Duodenal mucosa (tissue), 2 donors: ENCODE data around the gene MUSTN1.

Source experiments
- H3K27ac ChIP-seq: one replicate; pipeline ENCODE4 v1.7.0; 2013; ENCODE audit warnings: low read depth, low read length
- H3K27me3 ChIP-seq, 2 donors: one replicate each; pipeline ENCODE4 v1.7.0; 2013; ENCODE audit warnings: low read length in 2 of 2, control low read depth in 1 of 2; ENCODE audit not compliant: insufficient read depth in 2 of 2, control insufficient read depth in 1 of 2
- H3K36me3 ChIP-seq, 2 donors: one replicate each; pipeline ENCODE4 v1.7.0; 2013; ENCODE audit warnings: low read length in 2 of 2, control low read depth in 1 of 2; ENCODE audit not compliant: insufficient read depth in 2 of 2, control insufficient read depth in 1 of 2
- H3K4me1 ChIP-seq, 2 donors: one replicate each; pipeline ENCODE4 v1.7.0; 2013; ENCODE audit warnings: low read length in 2 of 2, control low read depth in 1 of 2; ENCODE audit not compliant: insufficient read depth in 2 of 2, control insufficient read depth in 1 of 2
- H3K4me3 ChIP-seq, 2 donors: one replicate each; pipeline ENCODE4 v1.7.0; 2013; ENCODE audit warnings: low read length in 2 of 2, low read depth in 1 of 2
- H3K9ac ChIP-seq, 2 donors: one replicate each; pipeline ENCODE4 v1.7.0; 2013; ENCODE audit warnings: low read length in 2 of 2, low read depth in 1 of 2
- H3K9me3 ChIP-seq, 2 donors: one replicate each; pipeline ENCODE4 v1.7.0; 2013; ENCODE audit warnings: low read length in 2 of 2, control low read depth in 1 of 2; ENCODE audit not compliant: control insufficient read depth in 1 of 2

The MUSTN1 gene

GRCh38 chr3:52788890-52789745 lies 45.7 kb downstream of the MUSTN1 start:
- Histone ChIP-seq H3K4me3 (no peak overlapping the region), H3K9ac (no peak overlapping the region), H3K9me3 (no peaks in the 10 kb centered on the region), H3K36me3 (no peaks in the 10 kb centered on the region), H3K27me3 (no peaks in the 10 kb centered on the region), H3K4me1 (no peaks in the 10 kb centered on the region), H3K27ac (no peak overlapping the region)

DNA sequence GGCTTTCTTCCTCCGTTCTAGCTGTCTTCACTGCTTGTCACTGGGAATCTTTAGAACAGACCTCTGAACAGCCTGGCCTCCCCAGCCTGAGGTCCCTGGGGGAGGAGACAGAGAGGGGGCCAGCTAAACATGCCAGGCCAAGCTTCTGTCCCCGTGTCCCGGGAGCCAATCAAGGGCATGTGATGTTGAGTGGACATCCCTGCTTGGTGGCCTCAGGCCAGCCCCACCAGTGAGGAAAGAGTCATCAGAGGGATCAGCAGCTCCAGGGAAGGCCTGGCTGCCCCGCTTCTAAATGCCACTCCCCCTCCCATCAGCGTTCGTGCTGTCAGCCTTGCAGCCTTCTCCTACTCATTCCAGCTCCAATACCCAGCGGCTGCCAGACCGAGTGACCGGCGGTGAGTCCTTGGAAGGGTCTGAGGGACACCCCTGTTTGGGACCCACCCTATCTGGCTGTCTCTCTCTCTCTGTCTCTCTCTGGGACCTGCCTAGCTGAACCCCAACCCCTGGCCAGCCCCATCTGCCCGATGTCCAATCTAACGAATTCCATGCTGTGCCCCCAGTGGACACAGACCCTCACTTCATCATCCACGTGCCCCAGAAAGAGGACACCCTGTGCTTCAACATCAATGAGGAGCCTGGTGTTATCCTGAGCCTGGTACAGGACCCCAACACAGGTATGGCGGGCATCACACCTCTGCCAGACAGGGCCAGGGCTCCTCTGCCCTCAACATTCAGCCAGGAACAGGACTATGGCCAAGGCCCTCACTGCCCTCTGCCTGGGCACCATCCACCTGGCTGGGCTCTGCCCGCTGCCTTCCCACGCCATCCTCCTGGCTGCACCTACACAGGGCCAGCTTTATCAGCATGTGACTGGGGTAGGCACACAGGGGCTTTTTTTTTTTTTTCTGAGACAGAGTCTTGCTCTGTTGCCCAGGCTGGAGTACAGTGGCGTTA lies 46.9 kb downstream of the MUSTN1 start:
- Histone ChIP-seq H3K9ac (no peak overlapping the region), H3K27ac (no peak overlapping the region), H3K4me3 (no peak overlapping the region), H3K9me3 (no peaks in the 10 kb centered on the region), H3K4me1 (no peaks in the 10 kb centered on the region), H3K36me3 (no peaks in the 10 kb centered on the region), H3K27me3 (no peaks in the 10 kb centered on the region)

DNA sequence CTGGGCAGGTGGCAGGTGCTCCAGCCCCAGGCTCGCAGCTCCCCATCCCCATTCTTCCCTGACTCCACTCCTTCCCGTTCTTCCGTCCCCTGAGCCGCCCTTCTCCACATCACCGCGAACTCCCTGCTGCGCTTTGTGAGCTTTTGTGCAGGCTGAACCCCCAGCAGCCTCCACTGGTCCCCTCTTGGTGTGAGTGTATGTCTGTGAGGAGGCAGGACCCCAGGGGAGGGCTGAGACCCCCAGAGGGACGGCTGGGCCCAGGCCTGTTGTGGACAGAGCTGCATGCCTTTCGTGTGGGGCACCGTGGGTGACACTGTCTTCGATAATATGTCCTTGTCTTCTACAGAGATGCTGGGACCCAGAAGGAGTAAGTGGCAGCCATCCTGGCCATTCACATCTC lies 47.6 kb downstream of the MUSTN1 start:
- Histone ChIP-seq H3K27me3 (no peaks in the 10 kb centered on the region), H3K9me3 (no peaks in the 10 kb centered on the region), H3K36me3 (no peaks in the 10 kb centered on the region), H3K4me3 (no peak overlapping the region), H3K9ac (no peak overlapping the region), H3K27ac (no peak overlapping the region), H3K4me1 (no peaks in the 10 kb centered on the region)

DNA sequence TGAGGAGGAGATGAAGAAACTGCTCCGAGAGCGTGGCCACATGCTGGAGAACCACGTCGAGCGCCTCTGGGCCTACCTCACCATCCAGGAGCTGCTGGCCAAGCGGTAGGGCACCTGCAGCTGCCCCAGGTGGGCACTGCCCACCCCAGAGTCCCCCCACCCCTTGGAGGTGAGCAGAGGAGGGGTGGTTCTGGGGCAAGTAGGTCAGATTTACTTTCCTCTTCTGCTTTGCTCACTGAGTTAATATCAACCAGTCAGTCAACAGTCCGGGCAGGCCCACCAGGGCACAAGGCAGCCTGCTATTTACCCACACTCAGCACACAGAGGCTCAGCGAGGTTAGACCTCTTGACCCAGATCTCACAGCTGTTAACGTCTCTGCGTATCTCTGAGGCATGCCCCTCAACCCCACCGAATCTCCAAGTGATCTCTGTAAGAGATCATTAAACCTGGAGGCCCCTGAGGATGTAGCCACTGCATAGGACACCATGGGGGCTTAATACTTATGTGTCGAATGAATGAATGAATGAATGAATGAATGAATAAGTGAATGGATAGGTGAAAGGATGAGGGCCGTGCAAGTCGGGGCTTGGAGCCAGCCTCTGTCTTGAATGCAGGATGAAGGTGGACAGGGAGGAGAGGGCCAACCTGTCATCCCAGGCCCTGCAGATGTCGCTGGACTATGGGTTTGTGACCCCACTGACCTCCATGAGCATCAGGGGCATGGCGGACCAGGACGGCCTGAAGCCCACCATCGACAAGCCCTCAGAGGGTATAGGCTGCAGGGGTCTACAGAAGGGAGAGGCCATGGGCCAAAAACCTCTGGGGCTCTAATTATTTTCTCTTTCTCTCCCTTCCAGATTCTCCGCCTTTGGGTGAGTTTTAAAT lies 48.2 kb downstream of the MUSTN1 start:
- H3K9ac ChIP-seq: no peak overlapping the region
- no peaks in the 10 kb centered on the region for H3K4me1 ChIP-seq
- no peaks in the 10 kb centered on the region for H3K9me3 ChIP-seq
- no peaks in the 10 kb centered on the region for H3K36me3 ChIP-seq
- no peak overlapping the region for H3K4me3 ChIP-seq
- H3K27ac ChIP-seq: no peak overlapping the region
- H3K27me3 ChIP-seq: no peaks in the 10 kb centered on the region

DNA sequence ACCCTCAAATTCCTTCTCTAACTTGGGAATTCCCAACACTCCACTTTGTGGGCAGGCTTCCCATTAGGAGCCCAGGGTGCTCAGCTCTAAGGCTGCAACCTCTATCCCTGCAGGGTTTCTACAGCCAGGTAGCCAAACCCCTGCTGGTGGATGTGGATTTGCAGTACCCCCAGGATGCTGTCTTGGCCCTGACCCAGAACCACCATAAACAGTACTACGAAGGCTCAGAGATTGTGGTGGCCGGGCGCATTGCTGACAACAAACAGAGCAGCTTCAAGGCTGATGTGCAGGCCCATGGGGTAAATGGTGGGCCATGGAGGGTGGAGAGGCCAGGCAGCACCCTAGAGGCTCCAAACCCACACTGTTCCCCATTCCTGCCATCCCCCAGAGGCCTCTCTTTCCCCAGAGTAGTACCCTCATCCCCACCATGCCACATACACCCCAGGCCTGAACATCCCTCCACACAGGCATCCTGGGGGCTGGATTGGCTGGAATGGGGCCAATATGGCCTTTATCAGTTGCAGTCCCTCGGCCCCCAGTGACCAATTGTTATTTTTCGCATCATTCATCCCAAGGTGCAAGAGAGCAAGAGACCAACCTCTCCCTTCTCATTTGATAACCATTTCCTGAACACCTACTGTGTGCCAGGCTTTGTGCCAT lies 49.8 kb downstream of the MUSTN1 start:
- no peak overlapping the region for H3K4me3 ChIP-seq

DNA sequence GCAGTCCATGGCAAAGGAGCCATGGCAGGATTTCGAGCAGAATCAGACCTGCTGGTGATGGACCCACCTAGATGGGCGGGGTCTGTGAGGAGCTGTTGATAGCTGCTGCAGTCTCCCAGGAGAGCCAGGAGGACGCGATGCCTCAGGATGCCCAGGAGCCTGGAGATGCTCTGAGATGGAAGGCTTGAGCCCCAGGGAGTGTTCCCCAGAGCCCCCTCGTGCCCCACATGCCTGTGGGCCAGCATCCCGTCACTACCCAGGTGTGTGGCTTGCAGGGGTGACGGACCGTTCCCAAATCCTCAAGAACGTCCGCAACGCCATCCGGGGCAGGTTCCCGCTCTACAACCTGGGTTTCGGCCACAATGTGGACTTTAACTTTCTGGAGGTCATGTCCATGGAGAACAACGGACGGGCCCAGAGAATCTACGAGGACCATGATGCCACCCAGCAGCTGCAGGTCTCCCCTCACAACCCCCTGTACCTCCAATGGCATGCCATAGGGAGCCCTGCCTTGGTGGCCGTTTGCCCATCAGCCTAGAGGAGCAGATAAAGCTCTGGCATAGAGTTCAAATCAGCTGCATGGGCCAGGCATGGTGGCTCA lies 50.7 kb downstream of the MUSTN1 start:
- Histone ChIP-seq H3K9ac (no peak overlapping the region), H3K36me3 (no peaks in the 10 kb centered on the region), H3K9me3 (no peaks in the 10 kb centered on the region), H3K27ac (no peak overlapping the region), H3K4me3 (no peak overlapping the region), H3K27me3 (no peaks in the 10 kb centered on the region), H3K4me1 (no peaks in the 10 kb centered on the region)

More for the DNA sequence above, 49.8 kb downstream of the MUSTN1 start:
- no peaks in the 10 kb centered on the region for H3K4me1 ChIP-seq
- H3K36me3 ChIP-seq: no peaks in the 10 kb centered on the region
- no peak overlapping the region for H3K9ac ChIP-seq
- no peaks in the 10 kb centered on the region for H3K9me3 ChIP-seq
- no peaks in the 10 kb centered on the region for H3K27me3 ChIP-seq
- no peak overlapping the region for H3K27ac ChIP-seq

DNA sequence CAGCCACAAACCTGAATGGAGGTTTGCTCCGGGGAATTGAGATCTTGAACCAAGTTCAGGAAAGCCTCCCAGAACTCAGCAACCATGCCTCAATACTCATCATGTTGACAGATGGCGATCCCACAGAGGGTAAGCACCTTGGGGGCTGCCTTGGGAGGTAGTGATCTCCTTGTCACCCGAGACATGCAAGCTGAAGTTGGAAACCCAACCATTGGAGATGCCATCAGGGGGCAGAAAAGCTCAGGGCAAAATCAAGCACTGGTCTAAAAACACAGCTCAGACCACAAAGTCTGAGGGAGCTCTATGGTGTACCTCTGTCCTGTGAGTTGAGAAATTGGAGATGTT lies 51.6 kb downstream of the MUSTN1 start:
- no peaks in the 10 kb centered on the region for H3K27me3 ChIP-seq
- H3K4me1 ChIP-seq: no peaks in the 10 kb centered on the region
- no peaks in the 10 kb centered on the region for H3K9me3 ChIP-seq
- no peak overlapping the region for H3K4me3 ChIP-seq
- H3K9ac ChIP-seq: no peak overlapping the region
- H3K27ac ChIP-seq: no peak overlapping the region
- no peaks in the 10 kb centered on the region for H3K36me3 ChIP-seq
